ENCODE results near the gene PCCA.

PCCA gene

DNA sequence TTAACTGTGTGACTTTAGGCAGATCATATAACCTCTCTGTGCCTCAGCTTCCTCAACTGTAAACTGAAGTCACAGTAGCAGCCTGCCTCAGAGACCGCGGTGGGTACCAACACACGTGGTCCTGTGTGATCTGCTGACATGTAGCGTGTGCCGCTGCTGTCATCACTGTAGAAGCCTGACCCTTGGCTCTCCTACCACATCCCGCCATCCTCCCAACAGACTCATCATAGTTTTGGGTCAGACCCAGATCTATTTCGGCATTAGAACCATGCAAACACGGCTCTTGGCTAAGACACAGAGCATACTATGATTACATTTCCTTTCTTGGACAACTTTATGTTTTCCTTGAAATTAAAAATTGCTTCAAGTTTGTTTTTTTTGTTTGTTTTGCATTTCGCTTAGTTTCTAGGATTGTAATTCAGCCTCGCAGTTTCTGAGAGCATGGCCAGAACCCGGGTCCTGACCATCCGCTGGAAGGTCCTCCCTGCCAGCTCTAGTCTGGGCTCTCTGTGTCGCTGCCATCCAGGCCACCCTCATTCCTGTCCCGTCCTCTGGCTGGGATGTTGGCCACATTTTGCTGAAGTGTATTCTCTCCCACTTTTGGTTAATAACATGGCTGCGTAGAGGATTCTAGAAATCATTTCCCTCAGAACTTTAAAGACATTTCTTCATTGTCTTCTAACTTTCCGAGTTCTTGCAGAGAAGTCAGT lies 446.7 kb downstream of the PCCA start:
- no peak overlapping the region for H4K91ac ChIP-seq (ENCODE audit: low read length)
- H3K4me1 ChIP-seq (ENCODE audit: control insufficient read depth, insufficient read depth, low read depth, low read length): peaks cover 2% of the 10 kb centered on the region
- no peak overlapping the region for H3K4ac ChIP-seq (ENCODE audit: low read depth in 1 of 2, low read length in 2 of 2)
- no peak overlapping the region for H4K8ac ChIP-seq (ENCODE audit: low read length)
- no peaks in the 10 kb centered on the region for H3K27me3 ChIP-seq (ENCODE audit: control insufficient read depth in 1 of 2, insufficient read depth in 1 of 2, low read length in 2 of 2)
- DNase-seq: no peak
- peak overlapping the region in 1 of 2 experiments; percentile 38 for H3K23ac ChIP-seq (ENCODE audit: low read length in 2 of 2)
- H3K4me3 ChIP-seq (ENCODE audit: insufficient read depth in 1 of 2, low read depth in 1 of 2, low read length in 2 of 2): peak overlapping the region in 1 of 2 experiments; percentile 51
- H3K36me3 ChIP-seq (ENCODE audit: control insufficient read depth in 1 of 2, insufficient read depth in 2 of 2, low read depth in 1 of 2, low read length in 2 of 2): peaks cover 6 to 50% of the 10 kb centered on the region in 2 experiments
- H3K79me1 ChIP-seq (replicated peaks; ENCODE audit: low read length, poor library complexity, severe bottlenecking): no peaks in the 10 kb centered on the region
- H3K9ac ChIP-seq (ENCODE audit: low read length): peak overlapping the region; percentile 77
- no peak overlapping the region for H2BK15ac ChIP-seq (ENCODE audit: low read depth, poor library complexity, severe bottlenecking)
- H2BK5ac ChIP-seq (ENCODE audit: low read depth, low read length, poor library complexity, severe bottlenecking): no peak overlapping the region
- H2AFZ ChIP-seq (ENCODE audit: low read depth, low read length): no peak overlapping the region
- H2BK12ac ChIP-seq (ENCODE audit: low read length in 2 of 2): no peak overlapping the region
- peak overlapping the region in 1 of 2 experiments; percentile 70 for H3K14ac ChIP-seq (ENCODE audit: low read length in 2 of 2)
- H3K9me3 ChIP-seq (ENCODE audit: control insufficient read depth, low read length): no peaks in the 10 kb centered on the region
- no peak overlapping the region for H3K4me2 ChIP-seq (ENCODE audit: low read length, poor library complexity, severe bottlenecking)
- no peak overlapping the region for H3K27ac ChIP-seq (ENCODE audit: low read length, poor library complexity, severe bottlenecking)
- no peak overlapping the region for H3K18ac ChIP-seq (ENCODE audit: low read depth in 1 of 2, low read length in 2 of 2)
- 97% methylated on average over 16 of the region's 16 CpGs for WGBS
- no peak overlapping the region for H2BK120ac ChIP-seq (ENCODE audit: low read depth, low read length)
- H2AK5ac ChIP-seq (ENCODE audit: low read length, severe bottlenecking): no peak overlapping the region

GRCh38 chr13:100536643-100537180 lies 447.8 kb downstream of the PCCA start:
- no peak overlapping the region for H3K4ac ChIP-seq (ENCODE audit: low read depth in 1 of 2, low read length in 2 of 2)
- H3K4me1 ChIP-seq (ENCODE audit: control insufficient read depth, insufficient read depth, low read depth, low read length): peaks cover 3% of the 10 kb centered on the region
- 90% methylated on average over 13 of the region's 13 CpGs for WGBS
- H2AFZ ChIP-seq (ENCODE audit: low read depth, low read length): no peak overlapping the region
- H4K8ac ChIP-seq (ENCODE audit: low read length): no peak overlapping the region
- no peak overlapping the region for H3K4me2 ChIP-seq (ENCODE audit: low read length, poor library complexity, severe bottlenecking)
- no peak overlapping the region for H3K23ac ChIP-seq (ENCODE audit: low read length in 2 of 2)
- peak overlapping the region in 1 of 2 experiments; percentile 27 for H2BK12ac ChIP-seq (ENCODE audit: low read length in 2 of 2)
- no peak overlapping the region for H3K27ac ChIP-seq (ENCODE audit: low read length, poor library complexity, severe bottlenecking)
- no peak overlapping the region for H3K9ac ChIP-seq (ENCODE audit: low read length)
- H3K79me1 ChIP-seq (replicated peaks; ENCODE audit: low read length, poor library complexity, severe bottlenecking): peaks cover 2% of the 10 kb centered on the region
- H3K4me3 ChIP-seq (ENCODE audit: insufficient read depth in 1 of 2, low read depth in 1 of 2, low read length in 2 of 2): no peak overlapping the region
- no peak overlapping the region for H2AK5ac ChIP-seq (ENCODE audit: low read length, severe bottlenecking)
- H3K9me3 ChIP-seq (ENCODE audit: control insufficient read depth, low read length): no peaks in the 10 kb centered on the region
- no peak overlapping the region for H2BK5ac ChIP-seq (ENCODE audit: low read depth, low read length, poor library complexity, severe bottlenecking)
- peaks cover 6 to 47% of the 10 kb centered on the region in 2 experiments for H3K36me3 ChIP-seq (ENCODE audit: control insufficient read depth in 1 of 2, insufficient read depth in 2 of 2, low read depth in 1 of 2, low read length in 2 of 2)
- no peak overlapping the region for H2BK15ac ChIP-seq (ENCODE audit: low read depth, poor library complexity, severe bottlenecking)
- no peak overlapping the region for H3K18ac ChIP-seq (ENCODE audit: low read depth in 1 of 2, low read length in 2 of 2)
- no peaks in the 10 kb centered on the region for H3K27me3 ChIP-seq (ENCODE audit: control insufficient read depth in 1 of 2, insufficient read depth in 1 of 2, low read length in 2 of 2)
- peak overlapping the region; percentile 4 for H4K91ac ChIP-seq (ENCODE audit: low read length)
- peak overlapping the region in 1 of 2 experiments; percentile 83 for H3K14ac ChIP-seq (ENCODE audit: low read length in 2 of 2)
- H2BK120ac ChIP-seq (ENCODE audit: low read depth, low read length): no peak overlapping the region
- DNase-seq: no peak

DNA sequence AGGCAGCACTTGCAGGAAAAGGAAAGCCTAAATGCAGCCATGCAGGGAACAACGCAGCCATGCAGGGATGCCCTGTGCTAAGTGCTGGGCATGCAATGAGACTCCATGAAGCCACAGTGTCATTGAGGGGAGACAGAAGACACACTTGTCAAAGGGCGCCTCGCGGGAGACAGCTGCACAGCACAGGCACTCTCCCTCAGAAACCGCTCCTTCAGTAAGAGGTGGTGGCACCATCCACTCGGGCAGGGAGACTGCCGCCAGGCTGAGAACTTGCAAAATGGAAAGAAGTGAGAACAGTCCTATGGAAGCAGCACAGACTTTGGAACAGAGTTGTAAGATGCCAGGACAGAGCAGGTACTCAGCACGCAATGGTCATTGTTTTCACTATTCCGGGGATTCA lies 448.6 kb downstream of the PCCA start:
- H2AFZ ChIP-seq (ENCODE audit: low read depth, low read length): no peak overlapping the region
- H4K91ac ChIP-seq (ENCODE audit: low read length): no peak overlapping the region

DNA sequence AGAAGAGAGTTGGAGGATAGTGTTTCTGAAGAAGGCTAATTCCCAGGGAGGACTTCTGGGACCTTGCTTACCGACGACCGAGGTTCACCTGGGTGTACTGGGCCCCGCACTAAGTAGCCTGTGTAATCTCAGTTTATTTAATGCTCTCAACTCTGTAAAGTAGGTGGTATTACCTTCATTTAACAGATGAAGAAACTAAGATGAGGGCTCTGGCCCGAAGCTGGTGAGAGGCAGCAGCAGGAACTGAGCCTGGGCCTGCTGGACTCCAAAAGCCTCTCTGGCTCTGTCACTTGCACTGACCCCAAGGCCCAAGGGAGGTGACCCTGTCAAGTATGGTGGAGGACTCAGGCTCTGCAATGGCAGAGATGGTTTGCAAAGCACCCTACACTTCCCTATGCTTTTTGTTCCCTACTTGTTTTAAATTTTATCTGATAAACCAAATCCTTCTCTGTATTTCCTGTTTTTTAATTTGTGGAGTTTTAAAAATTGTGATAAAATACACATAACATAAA lies 449.1 kb downstream of the PCCA start:
- no peak overlapping the region for H3K4ac ChIP-seq (ENCODE audit: low read depth in 1 of 2, low read length in 2 of 2)
- H3K9me3 ChIP-seq (ENCODE audit: control insufficient read depth, low read length): no peaks in the 10 kb centered on the region
- H3K9ac ChIP-seq (ENCODE audit: low read length): no peak overlapping the region
- no peak overlapping the region for H3K4me3 ChIP-seq (ENCODE audit: insufficient read depth in 1 of 2, low read depth in 1 of 2, low read length in 2 of 2)
- H3K14ac ChIP-seq (ENCODE audit: low read length in 2 of 2): no peak overlapping the region
- H2BK12ac ChIP-seq (ENCODE audit: low read length in 2 of 2): no peak overlapping the region
- 94% methylated on average over 1 of the region's 5 CpGs for WGBS
- H3K18ac ChIP-seq (ENCODE audit: low read depth in 1 of 2, low read length in 2 of 2): no peak overlapping the region
- H3K36me3 ChIP-seq (ENCODE audit: control insufficient read depth in 1 of 2, insufficient read depth in 2 of 2, low read depth in 1 of 2, low read length in 2 of 2): peaks cover 3 to 35% of the 10 kb centered on the region in 2 experiments
- no peak overlapping the region for H3K23ac ChIP-seq (ENCODE audit: low read length in 2 of 2)
- H2BK5ac ChIP-seq (ENCODE audit: low read depth, low read length, poor library complexity, severe bottlenecking): no peak overlapping the region
- no peak overlapping the region for H4K8ac ChIP-seq (ENCODE audit: low read length)
- H3K27ac ChIP-seq (ENCODE audit: low read length, poor library complexity, severe bottlenecking): no peak overlapping the region
- H4K91ac ChIP-seq (ENCODE audit: low read length): no peak overlapping the region
- H2BK120ac ChIP-seq (ENCODE audit: low read depth, low read length): no peak overlapping the region
- no peak overlapping the region for H2AK5ac ChIP-seq (ENCODE audit: low read length, severe bottlenecking)
- H3K27me3 ChIP-seq (ENCODE audit: control insufficient read depth in 1 of 2, insufficient read depth in 1 of 2, low read length in 2 of 2): no peaks in the 10 kb centered on the region
- H3K4me1 ChIP-seq (ENCODE audit: control insufficient read depth, insufficient read depth, low read depth, low read length): peaks cover 7% of the 10 kb centered on the region
- H2BK15ac ChIP-seq (ENCODE audit: low read depth, poor library complexity, severe bottlenecking): no peak overlapping the region
- no peak overlapping the region for H3K4me2 ChIP-seq (ENCODE audit: low read length, poor library complexity, severe bottlenecking)
- no peak for DNase-seq
- peaks cover 2% of the 10 kb centered on the region for H3K79me1 ChIP-seq (replicated peaks; ENCODE audit: low read length, poor library complexity, severe bottlenecking)
- H2AFZ ChIP-seq (ENCODE audit: low read depth, low read length): no peak overlapping the region

More for the DNA sequence above, 448.6 kb downstream of the PCCA start:
- H3K4me3 ChIP-seq (ENCODE audit: insufficient read depth in 1 of 2, low read depth in 1 of 2, low read length in 2 of 2): no peak overlapping the region
- no peak overlapping the region for H4K8ac ChIP-seq (ENCODE audit: low read length)
- no peak overlapping the region for H2BK12ac ChIP-seq (ENCODE audit: low read length in 2 of 2)
- no peak overlapping the region for H2AK5ac ChIP-seq (ENCODE audit: low read length, severe bottlenecking)
- H3K4ac ChIP-seq (ENCODE audit: low read depth in 1 of 2, low read length in 2 of 2): no peak overlapping the region
- H3K36me3 ChIP-seq (ENCODE audit: control insufficient read depth in 1 of 2, insufficient read depth in 2 of 2, low read depth in 1 of 2, low read length in 2 of 2): peaks cover 6 to 40% of the 10 kb centered on the region in 2 experiments
- peaks cover 2% of the 10 kb centered on the region for H3K79me1 ChIP-seq (replicated peaks; ENCODE audit: low read length, poor library complexity, severe bottlenecking)
- H2BK5ac ChIP-seq (ENCODE audit: low read depth, low read length, poor library complexity, severe bottlenecking): no peak overlapping the region
- no peaks in the 10 kb centered on the region for H3K27me3 ChIP-seq (ENCODE audit: control insufficient read depth in 1 of 2, insufficient read depth in 1 of 2, low read length in 2 of 2)
- H3K23ac ChIP-seq (ENCODE audit: low read length in 2 of 2): no peak overlapping the region
- no peak overlapping the region for H2BK120ac ChIP-seq (ENCODE audit: low read depth, low read length)
- H3K14ac ChIP-seq (ENCODE audit: low read length in 2 of 2): peak overlapping the region in 1 of 2 experiments; percentile 75
- H3K9ac ChIP-seq (ENCODE audit: low read length): no peak overlapping the region
- H2BK15ac ChIP-seq (ENCODE audit: low read depth, poor library complexity, severe bottlenecking): no peak overlapping the region
- no peak overlapping the region for H3K27ac ChIP-seq (ENCODE audit: low read length, poor library complexity, severe bottlenecking)
- no peak overlapping the region for H3K18ac ChIP-seq (ENCODE audit: low read depth in 1 of 2, low read length in 2 of 2)
- no peak overlapping the region for H3K4me2 ChIP-seq (ENCODE audit: low read length, poor library complexity, severe bottlenecking)
- no peak for DNase-seq
- H3K4me1 ChIP-seq (ENCODE audit: control insufficient read depth, insufficient read depth, low read depth, low read length): peaks cover 4% of the 10 kb centered on the region
- 98% methylated on average over 9 of the region's 9 CpGs for WGBS
- H3K9me3 ChIP-seq (ENCODE audit: control insufficient read depth, low read length): no peaks in the 10 kb centered on the region

Data from mesenchymal stem cell (in vitro differentiated cells and primary cell).